Pancreas (tissue), 10 donors: ENCODE measurements around the gene EVA1C. TPM values are rescaled to one million over a fixed set of nuclear protein-coding genes. Genes with fewer than 3 reads are reported as not detected.
"Not testable (repeated sequence)": the region's sequence is repeated elsewhere in the genome, so short reads cannot be mapped to it uniquely, and the experiment has no call there.

ENCODE experiments used
- ATAC-seq, 4 donors: fragments of 200-7000 bp; cut with Tn5 transposase; one replicate each; pipeline versions ENCODE4 v1.8.0 to v1.9.1; 2020; ENCODE audit warnings: mild to moderate bottlenecking in 4 of 4, moderate library complexity in 4 of 4
- DNase-seq, 6 donors: peaks; one replicate each; pipeline ENCODE4 v3.0.0-alpha.2; 2020
- FAIRE-seq: peaks from 2 replicates; lab custom pipeline; 2012; peaks lifted over from hg19 to GRCh38; lab: Jason Lieb, UNC
- H3K27ac ChIP-seq, 4 donors: fragments of 200-600 bp; sonication (generic); 1 replicate in 3 of 4; 2 replicates in 1 of 4; pipeline versions ENCODE4 v1.5.0 to v1.8.0; 2020
- H3K27me3 ChIP-seq, 4 donors: fragments of 200-600 bp; one replicate each; pipeline ENCODE4 v1.8.0; 2021
- H3K36me3 ChIP-seq, 3 donors: fragments of 200-600 bp; sonication (generic) in 1 of 3; one replicate each; pipeline versions ENCODE4 v1.5.0 to v1.8.0; 2020 to 2021
- H3K4me1 ChIP-seq, 3 donors: fragments of 200-600 bp; one replicate each; pipeline ENCODE4 v1.8.0; 2021
- H3K4me3 ChIP-seq, 4 donors: fragments of 200-600 bp; sonication (generic) in 2 of 4; one replicate each; pipeline versions ENCODE4 v1.5.0 to v1.8.0; 2020 to 2021
- H3K9me3 ChIP-seq, 4 donors: fragments of 200-600 bp; one replicate each; pipeline ENCODE4 v1.8.0; 2021
- WGBS, 2 donors: extraction: QIAGEN DNeasy Blood & Tissue Kit; methylation state at CpG; one replicate each; pipeline ENCODE4 v1.1.7; 2013; 5-methylcytosine and 5-hydroxymethylcytosine counted together
- intact Hi-C, 3 donors: fragments of 100-400 bp; cut with DNase I; formaldehyde crosslinking; loops; one replicate each; pipeline versions ENCODE4 v1.11.1 to v1.14.2; 2022
- polyA plus RNA-seq, 2 donors: library from polyadenylated mRNA; stranded (reverse); fragments of 200-250 nt; gene quantifications; one replicate each; pipeline ENCODE4 v1.2.3, GENCODE V29; 2013
- total RNA-seq, 6 donors: library from RNA; stranded (reverse); fragmentation: NEBNext Ultra II Directional in 4 of 6; extraction: Animal tissue kit (Norgen Biotek cat#: 25700) in 4 of 6; gene quantifications; one replicate each; pipeline versions ENCODE4 v1.2.1 to v1.2.4, GENCODE V29; 2021 to 2023
- TF ChIP-seq, protein P1 (sequence below), 4 donors: fragments of 200-600 bp; sonication (generic) in 3 of 4; IDR thresholded peaks; one replicate each; pipeline versions ENCODE4 v1.5.0 to v1.8.0; 2021; ENCODE audit warnings: antibody characterized with exemption in 4 of 4
- donor health status: healthy with polysubstance abuse.
- donor health status: DM: no; HTN: no; CAD: no; lungs with moderate emphysema.
- donor health status: DM: no; HTN: no; CAD: no.
- donor health status: control.
- donor health status: control.
- donor health status: Bipolar disorder and iron deficiency.
- donor health status: DM: yes; HTN: yes; CAD: no.
- donor health status: DM: no; HTN: no; CAD: no.
- donor health status: DM: no; HTN: no; CAD: no.
- donor health status: DM: yes; HTN: yes; CAD: no.

EVA1C gene
- total and polyA plus RNA-seq, 8 donors: 7.9 to 35.9 (median 11.6) TPM

DNA sequence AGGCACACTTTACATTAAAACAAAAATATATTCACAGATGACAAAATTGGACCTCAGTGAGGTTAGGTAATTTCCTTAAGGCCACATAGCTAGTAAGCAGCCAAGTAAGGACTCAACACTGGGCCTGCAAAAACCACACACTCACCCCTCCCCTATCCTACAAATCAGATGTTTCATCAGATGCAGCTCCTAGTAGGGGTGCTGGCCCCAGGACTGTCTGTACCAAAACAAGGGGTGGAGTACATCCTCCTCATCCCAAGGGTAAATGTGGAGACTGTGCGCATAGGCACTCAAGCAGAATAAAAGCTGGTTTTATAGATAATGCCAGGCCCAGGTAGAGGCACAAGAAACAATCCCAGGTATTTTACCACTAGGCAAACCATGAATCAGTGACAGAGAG lies 45.3 kb upstream of the EVA1C start:
- FAIRE-seq (no peak), ATAC-seq (no peak), DNase-seq (no peak)
- Histone ChIP-seq H3K9me3 (no peaks in the 10 kb centered on the region), H3K27ac (no peak overlapping the region), H3K27me3 (no peaks in the 10 kb centered on the region), H3K4me3 (no peak overlapping the region), H3K4me1 (no peaks in the 10 kb centered on the region), H3K36me3 (peaks cover 4 to 41% (median 28%) of the 10 kb centered on the region in 3 donors)
- TF ChIP-seq, protein P1, sequence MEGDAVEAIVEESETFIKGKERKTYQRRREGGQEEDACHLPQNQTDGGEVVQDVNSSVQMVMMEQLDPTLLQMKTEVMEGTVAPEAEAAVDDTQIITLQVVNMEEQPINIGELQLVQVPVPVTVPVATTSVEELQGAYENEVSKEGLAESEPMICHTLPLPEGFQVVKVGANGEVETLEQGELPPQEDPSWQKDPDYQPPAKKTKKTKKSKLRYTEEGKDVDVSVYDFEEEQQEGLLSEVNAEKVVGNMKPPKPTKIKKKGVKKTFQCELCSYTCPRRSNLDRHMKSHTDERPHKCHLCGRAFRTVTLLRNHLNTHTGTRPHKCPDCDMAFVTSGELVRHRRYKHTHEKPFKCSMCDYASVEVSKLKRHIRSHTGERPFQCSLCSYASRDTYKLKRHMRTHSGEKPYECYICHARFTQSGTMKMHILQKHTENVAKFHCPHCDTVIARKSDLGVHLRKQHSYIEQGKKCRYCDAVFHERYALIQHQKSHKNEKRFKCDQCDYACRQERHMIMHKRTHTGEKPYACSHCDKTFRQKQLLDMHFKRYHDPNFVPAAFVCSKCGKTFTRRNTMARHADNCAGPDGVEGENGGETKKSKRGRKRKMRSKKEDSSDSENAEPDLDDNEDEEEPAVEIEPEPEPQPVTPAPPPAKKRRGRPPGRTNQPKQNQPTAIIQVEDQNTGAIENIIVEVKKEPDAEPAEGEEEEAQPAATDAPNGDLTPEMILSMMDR (IDR thresholded peaks at IDR 0.05): no peak
- 96% methylated on average over 1 of the region's 1 CpG for WGBS, 2 donors
- intact Hi-C loops: no loop called here

DNA sequence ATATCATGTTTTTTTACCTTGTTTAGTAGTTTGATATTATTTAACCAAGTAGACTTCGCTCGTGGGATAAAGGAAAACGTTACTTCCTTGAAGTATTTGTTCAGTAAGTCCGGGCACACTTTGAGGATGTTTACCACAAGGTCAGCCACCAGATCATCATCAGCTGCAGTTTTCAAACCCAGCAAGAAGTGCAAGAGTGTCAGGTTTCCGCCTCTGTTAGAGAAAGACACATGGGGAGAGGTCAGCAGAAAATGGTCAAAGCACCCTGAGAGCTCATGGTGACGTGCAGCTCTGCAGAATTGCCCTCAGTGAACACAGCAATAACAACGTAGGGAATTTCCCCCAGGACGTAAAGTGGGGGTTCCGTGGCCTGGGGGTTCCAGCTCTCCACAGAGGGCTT lies 44.1 kb upstream of the EVA1C start:
- DNase-seq (no peak), FAIRE-seq (no peak), ATAC-seq (no peak)
- TF ChIP-seq, protein P1 (IDR thresholded peaks at IDR 0.05): no peak
- Histone ChIP-seq H3K4me1 (no peaks in the 10 kb centered on the region), H3K27me3 (no peaks in the 10 kb centered on the region), H3K36me3 (peaks cover 4 to 41% (median 23%) of the 10 kb centered on the region in 3 donors), H3K27ac (no peak overlapping the region), H3K4me3 (no peak overlapping the region), H3K9me3 (no peaks in the 10 kb centered on the region)
- intact Hi-C loops: no loop called here
- 85% methylated on average over 9 of the region's 9 CpGs for WGBS, 2 donors

DNA sequence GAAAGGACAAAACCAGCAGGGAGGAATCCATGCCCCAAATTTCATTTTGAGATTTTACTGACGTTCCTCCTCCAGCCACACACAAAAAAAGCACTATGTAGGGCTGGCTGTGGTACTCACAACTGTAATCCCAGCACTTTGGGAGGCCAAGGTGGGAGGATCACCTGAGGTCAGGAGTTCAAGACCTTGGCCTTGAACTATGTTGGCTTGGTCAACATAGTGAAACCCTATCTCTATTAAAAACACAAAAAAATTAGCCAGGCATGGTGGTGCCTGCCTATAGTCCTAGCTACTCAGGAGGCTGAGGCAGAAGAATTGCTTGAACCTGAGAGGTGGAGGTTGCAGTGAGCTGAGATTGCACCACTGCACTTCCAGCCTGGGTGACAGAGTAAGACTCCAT lies 43.5 kb upstream of the EVA1C start:
- not testable (repeated sequence) for FAIRE-seq

DNA sequence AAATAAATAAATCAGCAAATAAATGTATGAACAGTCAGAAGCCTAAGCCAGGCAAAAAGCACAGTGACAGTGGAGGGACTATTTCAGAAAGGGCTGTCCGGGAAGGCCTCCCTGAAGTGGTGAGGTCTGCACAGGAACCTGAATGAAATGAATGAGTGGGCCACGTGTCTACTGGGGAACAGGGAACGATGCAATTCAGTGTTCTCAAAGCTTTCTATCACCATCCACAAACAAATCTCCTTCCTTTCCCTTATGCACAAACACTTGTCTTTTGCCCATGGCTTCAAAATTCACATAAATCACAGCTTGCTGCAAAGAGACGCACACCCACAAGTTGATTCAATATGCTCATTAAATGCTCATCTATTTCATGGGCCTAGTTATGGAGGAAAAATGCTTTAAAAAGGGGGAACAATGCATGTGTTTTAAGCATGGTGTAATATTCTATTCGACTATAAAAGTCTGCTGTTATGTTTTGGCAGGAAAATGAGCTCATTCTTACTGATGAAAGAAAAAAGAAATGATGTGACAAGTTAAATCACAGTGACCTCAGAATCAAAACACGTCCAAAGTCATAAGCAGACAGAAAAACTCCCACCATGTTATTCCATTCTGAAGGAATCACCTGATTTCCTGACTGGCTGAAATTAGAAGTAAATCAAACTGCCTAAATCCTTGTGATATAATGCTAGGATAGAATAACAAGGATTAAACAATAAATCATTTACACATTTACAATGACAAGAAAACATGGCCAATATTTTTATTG lies 41.3 kb upstream of the EVA1C start:
- Histone ChIP-seq H3K36me3 (peaks cover 2 to 39% (median 25%) of the 10 kb centered on the region in 3 donors), H3K27ac (peak overlapping the region in 1 of 4 donors; percentile 13), H3K4me1 (no peaks in the 10 kb centered on the region), H3K4me3 (no peak overlapping the region), H3K9me3 (no peaks in the 10 kb centered on the region), H3K27me3 (no peaks in the 10 kb centered on the region)
- ATAC-seq: no peak
- 79 to 81% methylated on average over 6 of the region's 6 CpGs for WGBS, 2 donors
- intact Hi-C loops: no loop called here
- TF ChIP-seq, protein P1 (IDR thresholded peaks at IDR 0.05): no peak
- no peak for DNase-seq
- FAIRE-seq: no peak

More for the DNA sequence above, 43.5 kb upstream of the EVA1C start:
- H3K9me3 ChIP-seq, DNase-seq, ATAC-seq, H3K4me3 ChIP-seq, intact Hi-C loops, H3K27me3 ChIP-seq, H3K4me1 ChIP-seq, H3K27ac ChIP-seq: not testable (repeated sequence)
- H3K36me3 ChIP-seq: peaks cover 4 to 41% (median 23%) of the 10 kb centered on the region in 3 donors
- 72 to 90% methylated on average over 1 of the region's 1 CpG for WGBS, 2 donors

DNA sequence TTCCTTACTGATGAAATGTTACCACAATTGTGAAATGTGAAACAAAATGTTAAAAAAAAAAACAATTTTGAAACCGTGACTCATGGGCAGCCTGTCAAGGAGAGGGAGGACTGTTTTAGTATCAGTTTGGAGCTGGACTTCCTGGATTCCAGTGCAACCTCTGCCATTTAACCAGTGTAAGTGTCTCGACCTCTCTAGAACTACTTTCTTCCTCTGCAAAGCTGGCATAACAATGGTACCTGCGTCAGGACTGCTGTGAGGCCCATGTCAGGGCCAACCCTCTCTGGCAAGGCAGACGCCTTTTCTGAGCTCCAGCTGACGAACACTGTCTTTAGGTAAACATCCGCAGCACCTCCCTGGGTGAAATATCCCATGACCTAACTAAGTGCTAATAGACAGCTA lies 40.6 kb upstream of the EVA1C start:
- Histone ChIP-seq H3K4me3 (no peak overlapping the region), H3K27me3 (no peaks in the 10 kb centered on the region), H3K4me1 (no peaks in the 10 kb centered on the region), H3K36me3 (peaks cover 0 to 37% (median 22%) of the 10 kb centered on the region in 3 donors), H3K27ac (peak overlapping the region in 1 of 4 donors; percentile 13), H3K9me3 (no peaks in the 10 kb centered on the region)
- DNase-seq (no peak), ATAC-seq (peak in 3 of 4 donors; percentile 28 to 79 (median 48)), FAIRE-seq (no peak)
- intact Hi-C loops: no loop called here
- 78 to 83% methylated on average over 6 of the region's 6 CpGs for WGBS, 2 donors
- TF ChIP-seq, protein P1 (IDR thresholded peaks at IDR 0.05): no peak
